ENCODE measurements around the gene TMEM182.

DNA sequence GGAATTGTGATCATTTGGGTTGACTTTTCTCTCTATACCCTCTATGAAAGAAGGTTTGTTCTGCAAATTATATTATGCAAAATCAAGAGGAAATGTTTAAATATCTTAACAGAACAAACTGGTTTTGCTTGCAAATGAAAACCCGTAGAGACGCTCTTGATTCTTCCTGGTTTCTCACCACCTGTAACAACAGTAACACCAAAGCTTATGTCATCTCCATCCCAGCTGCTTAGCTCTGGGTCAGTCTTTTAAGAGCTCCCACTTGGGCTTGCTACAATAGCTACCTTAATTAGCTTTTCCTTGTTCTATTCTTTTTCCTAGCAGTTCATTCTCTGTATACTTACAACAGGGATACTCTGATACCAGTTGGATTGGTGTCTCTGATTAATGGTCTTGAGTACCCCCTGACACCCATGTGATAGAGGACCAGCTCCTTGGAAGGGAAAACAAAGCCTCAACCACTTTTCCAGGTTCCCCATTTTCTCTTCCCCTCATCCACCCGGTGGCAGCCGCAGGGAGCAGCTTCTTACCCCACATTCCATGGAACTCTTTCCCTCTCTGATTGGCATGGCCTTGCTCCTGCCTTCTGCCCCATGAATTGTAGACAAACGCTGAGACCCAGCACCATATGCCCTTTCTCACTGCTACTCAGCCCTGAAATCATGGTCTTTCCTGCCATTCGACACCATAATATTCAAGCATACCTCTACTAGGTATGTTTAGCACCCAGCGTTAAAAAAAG lies 27.7 kb downstream of the TMEM182 start:
- TF ChIP-seq POLR2A (IDR thresholded peaks at IDR 0.05; ENCODE audit: low read depth) = no peak
- TF ChIP-seq, protein P1, sequence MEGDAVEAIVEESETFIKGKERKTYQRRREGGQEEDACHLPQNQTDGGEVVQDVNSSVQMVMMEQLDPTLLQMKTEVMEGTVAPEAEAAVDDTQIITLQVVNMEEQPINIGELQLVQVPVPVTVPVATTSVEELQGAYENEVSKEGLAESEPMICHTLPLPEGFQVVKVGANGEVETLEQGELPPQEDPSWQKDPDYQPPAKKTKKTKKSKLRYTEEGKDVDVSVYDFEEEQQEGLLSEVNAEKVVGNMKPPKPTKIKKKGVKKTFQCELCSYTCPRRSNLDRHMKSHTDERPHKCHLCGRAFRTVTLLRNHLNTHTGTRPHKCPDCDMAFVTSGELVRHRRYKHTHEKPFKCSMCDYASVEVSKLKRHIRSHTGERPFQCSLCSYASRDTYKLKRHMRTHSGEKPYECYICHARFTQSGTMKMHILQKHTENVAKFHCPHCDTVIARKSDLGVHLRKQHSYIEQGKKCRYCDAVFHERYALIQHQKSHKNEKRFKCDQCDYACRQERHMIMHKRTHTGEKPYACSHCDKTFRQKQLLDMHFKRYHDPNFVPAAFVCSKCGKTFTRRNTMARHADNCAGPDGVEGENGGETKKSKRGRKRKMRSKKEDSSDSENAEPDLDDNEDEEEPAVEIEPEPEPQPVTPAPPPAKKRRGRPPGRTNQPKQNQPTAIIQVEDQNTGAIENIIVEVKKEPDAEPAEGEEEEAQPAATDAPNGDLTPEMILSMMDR (IDR thresholded peaks at IDR 0.05) = no peak

All from esophagus muscularis mucosa (tissue), 3 donors.